Measurements from ENCODE around the gene GABBR2.

The GABBR2 gene

GRCh38 chr9:98363644-98364043 is 345.1 kb downstream of the GABBR2 start:
- no peak for DNase-seq

GRCh38 chr9:98362624-98363252 is 346.0 kb downstream of the GABBR2 start:
- no peak for DNase-seq

- DNase-seq = no peak
These were observed 347.1 kb downstream of the GABBR2 start for GRCh38 chr9:98361645-98362044.

GRCh38 chr9:98360176-98360708 is 348.5 kb downstream of the GABBR2 start:
- DNase-seq = no peak

- no peak for DNase-seq
These were observed 349.2 kb downstream of the GABBR2 start for GRCh38 chr9:98359569-98359968.

GRCh38 chr9:98357921-98358535 is 350.7 kb downstream of the GABBR2 start:
- DNase-seq = no peak

GRCh38 chr9:98356953-98357690 is 351.6 kb downstream of the GABBR2 start:
- DNase-seq = no peak

GRCh38 chr9:98356326-98356725 is 352.4 kb downstream of the GABBR2 start:
- DNase-seq = no peak

GRCh38 chr9:98351370-98351769 is 357.4 kb downstream of the GABBR2 start:
- DNase-seq = no peak

GRCh38 chr9:98347642-98348041 is 361.1 kb downstream of the GABBR2 start:
- no peak for DNase-seq

- DNase-seq = no peak
These were observed 363.7 kb downstream of the GABBR2 start for GRCh38 chr9:98345011-98345410.

GRCh38 chr9:98344581-98344980 is 364.2 kb downstream of the GABBR2 start:
- no peak for DNase-seq

- DNase-seq = no peak
These were observed 365.9 kb downstream of the GABBR2 start for GRCh38 chr9:98342820-98343210.

- no peak for DNase-seq
These were observed 366.5 kb downstream of the GABBR2 start for GRCh38 chr9:98342098-98342819.

- DNase-seq = no peak
These were observed 367.3 kb downstream of the GABBR2 start for GRCh38 chr9:98341157-98342097.

GRCh38 chr9:98339987-98340800 is 368.5 kb downstream of the GABBR2 start:
- DNase-seq = no peak

- DNase-seq = no peak
These were observed 373.1 kb downstream of the GABBR2 start for GRCh38 chr9:98335661-98336060.

GRCh38 chr9:98334796-98335195 is 373.9 kb downstream of the GABBR2 start:
- no peak for DNase-seq

- no peak for DNase-seq
These were observed 374.8 kb downstream of the GABBR2 start for GRCh38 chr9:98333703-98334582.

GRCh38 chr9:98332405-98332831 is 376.3 kb downstream of the GABBR2 start:
- DNase-seq = no peak

Data from activated CD4-positive, alpha-beta T cell treated with anti-CD3 and anti-CD28 coated beads, Interleukin-2, amount 50 U/mL, for 48 hours (primary cell).